ENCODE results near the gene IL12RB2.
A peak's percentile ranks its signal among the peaks of the same experiment; 100 is the strongest.

IL12RB2 gene

GRCh38 chr1:67307251-67308060, at the start of gene IL12RB2:
Gene IL12RB2, plus strand, starts transcription at chr1:67307873. Its CDS starts 12,496 bp downstream, at chr1:67320369.
- DNase-seq, result peak; percentile 53

- no peak for DNase-seq
Observed at GRCh38 chr1:67261680-67262079, 46.0 kb upstream of the IL12RB2 start.

DNA sequence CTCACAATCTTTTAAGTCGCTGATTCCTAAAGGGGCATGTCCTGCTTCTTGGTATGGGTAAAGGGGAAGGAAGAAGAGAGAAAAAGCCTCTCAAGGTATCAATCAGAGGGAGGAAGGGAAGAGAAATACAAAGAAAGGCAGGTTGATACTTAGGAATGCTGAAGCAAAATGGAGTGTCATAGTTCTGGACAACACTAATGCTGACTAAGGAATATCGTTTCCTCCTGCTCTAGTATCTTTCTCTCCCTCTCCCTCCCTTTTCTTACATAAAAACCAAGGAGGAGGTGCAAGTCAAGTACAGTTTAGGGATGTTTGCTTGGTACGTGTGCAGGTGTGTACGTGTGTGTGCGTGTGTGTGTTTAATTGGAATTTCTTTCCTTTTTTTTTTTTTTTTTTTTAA, 44.9 kb upstream of the IL12RB2 start:
- DNase-seq, result no peak

- DNase-seq, result no peak
Observed at GRCh38 chr1:67264152-67264551, 43.5 kb upstream of the IL12RB2 start.

DNA sequence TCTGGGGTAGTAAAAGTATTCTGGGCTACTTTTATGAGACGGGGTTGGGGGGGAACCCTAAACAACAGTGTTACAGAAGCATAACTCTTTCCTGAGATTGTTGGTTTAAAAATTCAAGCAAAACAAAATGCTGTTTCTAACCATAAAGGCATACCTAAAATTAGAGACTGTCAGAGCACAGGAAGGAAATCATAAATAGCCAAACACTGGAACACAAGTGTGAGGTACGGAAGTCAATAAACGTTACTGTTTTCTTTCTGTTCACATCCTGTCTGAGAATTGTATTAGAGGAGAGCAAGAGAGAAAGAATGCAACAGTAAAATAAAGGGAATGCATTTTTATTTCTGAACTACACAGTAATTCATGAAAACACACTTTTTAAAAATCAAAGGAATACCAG, 42.8 kb upstream of the IL12RB2 start:
- DNase-seq, result no peak

DNA sequence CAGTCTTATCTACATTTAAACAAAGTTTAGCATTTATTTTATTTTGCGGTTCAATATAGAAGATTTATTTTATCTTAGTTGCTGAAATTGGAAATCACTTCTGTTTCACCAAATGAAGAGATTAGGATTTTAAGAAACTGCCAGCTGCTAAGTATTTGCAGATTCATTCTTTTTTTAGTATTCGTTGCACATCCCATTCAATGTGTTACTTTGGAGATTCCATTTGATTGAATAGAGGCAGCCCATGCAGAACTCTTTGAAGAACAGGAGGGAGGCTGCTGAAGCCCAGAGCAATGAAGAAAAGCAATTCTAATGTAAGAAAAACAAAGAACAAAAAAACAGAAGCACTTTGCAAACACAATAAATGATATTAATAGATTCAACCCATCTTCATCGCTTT, 38.6 kb upstream of the IL12RB2 start:
- no peak for DNase-seq

GRCh38 chr1:67270541-67270940, 37.1 kb upstream of the IL12RB2 start:
- no peak for DNase-seq

DNA sequence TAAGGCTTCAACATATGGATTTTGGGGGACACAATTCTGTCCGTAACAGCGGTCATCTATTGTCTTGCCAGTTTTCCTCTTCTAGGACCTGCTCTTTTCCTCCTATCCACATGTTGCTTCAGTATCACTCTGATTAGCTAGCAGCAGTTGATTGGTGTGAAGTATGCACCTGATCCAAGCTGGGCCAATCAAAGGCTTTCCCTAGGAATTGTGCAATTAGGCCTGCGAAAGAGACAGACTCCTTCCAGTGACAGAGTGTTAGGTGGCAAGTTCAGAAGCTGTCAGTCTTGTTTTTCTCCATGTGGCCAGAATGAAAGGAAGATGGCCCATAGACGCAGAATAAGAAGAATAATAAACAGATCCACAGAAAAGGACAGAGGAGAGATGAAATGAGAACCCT, 34.1 kb upstream of the IL12RB2 start:
- DNase-seq, result no peak

DNA sequence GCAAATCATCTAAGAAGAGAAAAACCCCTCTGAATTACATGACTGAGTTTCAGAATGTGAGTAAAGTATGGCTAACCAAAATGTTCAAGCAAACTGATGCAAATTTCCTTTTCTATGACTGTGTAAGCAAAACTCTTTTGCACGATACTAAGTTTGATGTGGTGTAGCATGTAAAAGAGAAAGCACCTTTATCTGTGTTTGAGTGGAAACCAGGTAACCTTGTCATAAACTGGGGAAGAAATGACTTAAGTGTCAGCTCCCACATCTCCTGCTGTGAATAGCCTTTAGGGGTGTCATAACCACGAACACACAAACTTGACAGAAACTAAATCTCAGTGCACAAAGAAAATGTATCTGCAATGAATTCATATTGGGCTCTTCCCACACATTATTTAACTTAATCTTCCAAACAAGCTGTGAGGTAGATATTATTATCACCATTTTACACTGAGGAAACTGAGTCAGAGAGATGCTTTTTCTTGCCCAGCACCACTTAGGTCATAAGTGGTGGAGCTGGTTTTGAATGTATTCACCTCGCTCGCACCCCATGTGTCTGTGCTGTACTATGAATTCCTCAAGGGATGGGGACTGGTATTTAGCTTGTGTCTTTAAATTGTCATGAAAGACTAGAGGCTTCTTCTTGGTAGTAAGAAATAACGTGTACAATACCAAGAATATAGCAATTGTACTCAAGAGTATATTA, 32.9 kb upstream of the IL12RB2 start:
- peak; percentile 18 for DNase-seq

- DNase-seq, result no peak
Observed at GRCh38 chr1:67280696-67281095, 27.0 kb upstream of the IL12RB2 start.

- DNase-seq, result no peak
Observed at GRCh38 chr1:67281244-67281643, 26.4 kb upstream of the IL12RB2 start.

DNA sequence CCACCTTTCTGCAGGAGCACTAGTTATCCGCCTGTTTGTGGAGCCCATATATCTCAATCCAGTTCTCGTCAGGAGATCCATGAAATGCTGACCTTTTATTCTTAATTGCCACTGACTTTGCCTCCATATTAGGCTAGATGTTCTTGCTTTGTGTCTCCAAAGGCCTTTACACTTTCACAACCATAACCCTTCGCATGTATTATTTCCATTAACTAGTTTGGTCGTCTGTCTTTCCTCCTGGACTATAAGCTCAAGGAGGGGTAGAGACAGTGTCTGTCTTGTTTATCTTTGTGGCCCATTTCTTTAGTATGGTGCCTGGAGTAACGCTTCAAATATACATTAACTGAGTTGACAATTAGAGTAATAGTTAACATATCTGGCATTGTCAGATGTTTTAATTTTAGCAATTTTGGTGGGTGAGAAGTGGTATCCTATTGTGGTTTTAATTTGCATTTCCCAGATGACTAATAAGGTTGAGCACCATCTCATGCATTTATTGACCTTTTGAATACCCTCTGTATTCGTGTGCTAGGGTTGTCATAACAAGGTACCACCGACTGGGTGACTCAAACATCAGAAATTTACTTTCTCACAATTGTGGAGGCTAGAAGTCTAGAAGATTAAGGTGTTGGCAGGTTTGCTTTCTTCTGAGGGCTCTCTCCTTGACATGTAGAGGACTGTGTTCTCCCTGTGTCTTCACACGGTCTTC, 21.7 kb upstream of the IL12RB2 start:
- DNase-seq, result no peak

GRCh38 chr1:67290236-67290635, 17.4 kb upstream of the IL12RB2 start:
- no peak for DNase-seq

GRCh38 chr1:67294836-67295617, 12.6 kb upstream of the IL12RB2 start:
- no peak for DNase-seq

GRCh38 chr1:67298762-67299161, 8.9 kb upstream of the IL12RB2 start:
- DNase-seq, result no peak

- DNase-seq, result no peak
Observed at GRCh38 chr1:67299296-67299695, 8.4 kb upstream of the IL12RB2 start.

- DNase-seq, result no peak
Observed at GRCh38 chr1:67300561-67300960, 7.1 kb upstream of the IL12RB2 start.

DNA sequence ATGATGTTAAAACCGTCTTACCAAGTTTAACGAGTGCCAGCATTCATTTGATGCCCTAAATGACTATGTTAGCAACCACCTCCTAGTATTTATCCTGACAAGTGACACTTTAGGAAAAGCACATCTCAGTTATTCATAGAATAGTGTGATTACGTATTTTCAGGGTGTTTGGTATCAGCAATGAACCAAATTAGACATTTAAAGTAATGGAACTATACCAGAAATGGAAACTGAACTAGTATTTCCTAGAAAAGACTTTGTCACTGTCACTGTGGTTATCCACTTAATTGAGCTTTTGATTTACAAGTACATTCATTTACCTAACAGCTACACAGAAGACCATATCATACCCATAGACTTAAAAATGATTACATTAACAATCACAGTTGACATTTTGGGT, 3.6 kb upstream of the IL12RB2 start:
- DNase-seq, result no peak

GRCh38 chr1:67306547-67306946, 1.1 kb upstream of the IL12RB2 start:
- no peak for DNase-seq

GRCh38 chr1:67308136-67308535, 463 bp downstream of the IL12RB2 start:
- peak; percentile 27 for DNase-seq

DNA sequence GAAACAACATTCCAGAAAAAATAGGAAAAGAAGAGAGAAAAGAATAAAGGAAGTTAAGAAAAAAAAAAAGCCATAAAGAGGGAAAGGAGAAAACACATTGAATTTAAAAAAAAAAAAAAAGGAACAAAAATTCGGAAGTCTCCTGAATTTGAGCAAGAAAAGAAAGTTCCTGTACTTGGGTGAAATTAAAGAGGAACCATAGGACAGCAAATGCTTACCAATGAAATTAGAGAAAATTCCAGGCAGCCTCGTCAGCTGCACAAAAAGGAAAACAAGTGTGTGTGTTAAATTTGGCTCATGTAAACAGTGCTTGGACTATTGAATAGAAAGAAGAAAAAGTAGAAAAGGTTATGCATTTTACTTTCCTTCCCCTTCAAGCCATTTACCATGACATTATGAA, 4.9 kb downstream of the IL12RB2 start:
- DNase-seq, result no peak

GRCh38 chr1:67313934-67314671, 6.4 kb downstream of the IL12RB2 start:
- DNase-seq, result no peak
